OCI-LY1 (cell line): ENCODE data around the gene FREY1.

ENCODE experiments used
- H2AFZ ChIP-seq: fragments of 200-600 bp; sonication (generic), shearing (Covaris generic); 2 replicates; pipeline ENCODE4 v1.6.0; 2014; ENCODE audit warnings: antibody characterized with exemption, mild to moderate bottlenecking, low read length
- H3F3A ChIP-seq: fragments of 200-600 bp; sonication (generic), shearing (Covaris generic); 2 replicates; pipeline ENCODE4 v1.6.0; 2014; ENCODE audit warnings: mild to moderate bottlenecking, antibody characterized with exemption, low read length, moderate library complexity; ENCODE audit not compliant: insufficient read depth
- H3K27ac ChIP-seq: fragments of 200-600 bp; sonication (generic); 2 replicates; pipeline ENCODE4 v1.5.1; 2014; ENCODE audit warnings: low read length, mixed run types, mild to moderate bottlenecking, low read depth; ENCODE audit not compliant: poor library complexity, severe bottlenecking
- H3K27me3 ChIP-seq: fragments of 200-600 bp; sonication (generic); 2 replicates; pipeline ENCODE4 v1.6.0; 2014; ENCODE audit warnings: antibody characterized with exemption, mild to moderate bottlenecking, low read length, moderate library complexity; ENCODE audit not compliant: insufficient read depth
- H3K36me3 ChIP-seq: fragments of 200-600 bp; sonication (generic); 2 replicates; pipeline ENCODE4 v1.6.1; 2014; ENCODE audit warnings: mild to moderate bottlenecking, antibody characterized with exemption, low read length, moderate library complexity, mixed read lengths; ENCODE audit not compliant: insufficient read depth
- H3K4me1 ChIP-seq: fragments of 200-600 bp; sonication (generic); 2 replicates; pipeline ENCODE4 v1.5.1; 2014; ENCODE audit warnings: mild to moderate bottlenecking, low read length, moderate library complexity; ENCODE audit not compliant: insufficient read depth, severe bottlenecking
- H3K4me2 ChIP-seq: fragments of 200-600 bp; sonication (generic), shearing (Covaris generic); 2 replicates; pipeline ENCODE4 v1.6.1; 2014; ENCODE audit warnings: low read length
- H3K4me3 ChIP-seq: fragments of 200-600 bp; sonication (generic); 2 replicates; pipeline ENCODE4 v1.5.1; 2014; ENCODE audit warnings: low read length, low read depth, mild to moderate bottlenecking, mixed read lengths; ENCODE audit not compliant: poor library complexity, severe bottlenecking
- H3K79me2 ChIP-seq: fragments of 200-600 bp; shearing (Covaris generic); 2 replicates; pipeline ENCODE4 v1.6.1; 2016; ENCODE audit warnings: mixed run types, low read length, mixed read lengths; ENCODE audit not compliant: insufficient read depth
- H3K9ac ChIP-seq: fragments of 200-600 bp; sonication (generic), shearing (Covaris generic); 2 replicates; pipeline ENCODE4 v1.6.1; 2014; ENCODE audit warnings: mild to moderate bottlenecking, low read length, mixed read lengths
- H3K9me2 ChIP-seq: fragments of 200-600 bp; sonication (generic), shearing (Covaris generic); 2 replicates; pipeline ENCODE4 v1.6.1; 2014; ENCODE audit warnings: low read depth, mild to moderate bottlenecking, low read length, mixed read lengths
- H3K9me3 ChIP-seq: fragments of 200-600 bp; shearing (Covaris generic); 2 replicates; pipeline ENCODE4 v1.6.1; 2014; ENCODE audit warnings: low read length, mixed read lengths
- H4K20me1 ChIP-seq: fragments of 200-600 bp; sonication (generic), shearing (Covaris generic); 2 replicates; pipeline ENCODE4 v1.6.0; 2016; ENCODE audit warnings: mild to moderate bottlenecking, low read length; ENCODE audit not compliant: insufficient read depth
- CTCF ChIP-seq: fragments of 200-600 bp; sonication (generic), shearing (Covaris generic); IDR thresholded peaks from 2 replicates; pipeline ENCODE4 v1.5.1; 2017; ENCODE audit warnings: mild to moderate bottlenecking, antibody characterized with exemption, low read length, moderate library complexity, mixed read lengths
- EZH2 ChIP-seq: fragments of 200-600 bp; sonication (generic), shearing (Covaris generic); IDR thresholded peaks from 2 replicates; pipeline ENCODE4 v1.8.0; 2017; ENCODE audit warnings: borderline replicate concordance, mixed run types, mild to moderate bottlenecking, antibody characterized with exemption, low read length, moderate library complexity, mixed read lengths

Gene FREY1

DNA sequence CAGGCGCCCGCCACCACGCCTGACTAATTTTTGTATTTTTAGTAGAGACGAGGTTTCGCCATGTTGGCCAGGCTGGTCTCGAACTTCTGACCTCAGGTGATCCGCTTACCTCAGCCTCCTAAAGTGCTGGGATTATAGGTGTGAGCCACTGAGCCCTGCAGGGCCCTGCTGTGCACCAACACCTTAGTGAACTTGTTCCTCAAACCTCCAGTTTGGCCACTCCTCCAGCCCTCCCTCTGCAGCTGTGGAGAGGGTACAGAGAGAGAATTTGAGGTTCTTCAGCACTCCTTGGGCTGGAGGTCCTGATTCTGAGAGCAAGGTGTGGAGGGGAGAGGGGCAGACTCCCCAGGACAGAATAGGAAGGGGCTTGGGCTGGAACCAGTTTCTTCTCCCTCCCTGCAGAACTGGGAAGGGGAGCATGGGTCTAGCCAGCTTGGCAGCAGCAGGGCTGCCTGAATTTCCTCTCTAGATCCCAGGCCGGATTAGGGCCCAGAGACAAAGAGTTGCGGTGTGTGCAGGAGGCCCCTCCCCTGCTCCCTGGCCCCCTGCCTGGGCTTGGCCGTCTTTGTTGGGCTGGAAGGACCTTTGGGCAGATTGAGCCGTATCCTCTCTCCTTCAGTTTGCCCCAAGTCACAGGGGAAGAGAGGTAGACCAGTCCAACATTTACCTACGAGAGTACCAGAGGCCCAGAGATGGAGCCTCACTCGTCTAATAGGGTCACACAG is 12.9 kb upstream of the FREY1 start:
- no peak overlapping the region for H3K27ac ChIP-seq
- H3K4me3 ChIP-seq, result no peak overlapping the region
- H4K20me1 ChIP-seq, result no peaks in the 10 kb centered on the region
- H2AFZ ChIP-seq, result no peak overlapping the region
- TF ChIP-seq EZH2 (no peak), CTCF (no peak)
- H3K27me3 ChIP-seq, result no peaks in the 10 kb centered on the region
- H3K36me3 ChIP-seq, result peaks cover 14% of the 10 kb centered on the region; the same call in 1 of the 2 replicates
- peaks cover 46% of the 10 kb centered on the region for H3K4me1 ChIP-seq
- H3K9me3 ChIP-seq, result no peaks in the 10 kb centered on the region
- no peaks in the 10 kb centered on the region for H3K9me2 ChIP-seq
- H3F3A ChIP-seq, result no peaks in the 10 kb centered on the region
- 0 out of 2 replicates have a peak, but pooled peaks cover 3% of the 10 kb centered on the region for H3K79me2 ChIP-seq
- H3K9ac ChIP-seq, result no peak overlapping the region
- H3K4me2 ChIP-seq, result no peak overlapping the region

DNA sequence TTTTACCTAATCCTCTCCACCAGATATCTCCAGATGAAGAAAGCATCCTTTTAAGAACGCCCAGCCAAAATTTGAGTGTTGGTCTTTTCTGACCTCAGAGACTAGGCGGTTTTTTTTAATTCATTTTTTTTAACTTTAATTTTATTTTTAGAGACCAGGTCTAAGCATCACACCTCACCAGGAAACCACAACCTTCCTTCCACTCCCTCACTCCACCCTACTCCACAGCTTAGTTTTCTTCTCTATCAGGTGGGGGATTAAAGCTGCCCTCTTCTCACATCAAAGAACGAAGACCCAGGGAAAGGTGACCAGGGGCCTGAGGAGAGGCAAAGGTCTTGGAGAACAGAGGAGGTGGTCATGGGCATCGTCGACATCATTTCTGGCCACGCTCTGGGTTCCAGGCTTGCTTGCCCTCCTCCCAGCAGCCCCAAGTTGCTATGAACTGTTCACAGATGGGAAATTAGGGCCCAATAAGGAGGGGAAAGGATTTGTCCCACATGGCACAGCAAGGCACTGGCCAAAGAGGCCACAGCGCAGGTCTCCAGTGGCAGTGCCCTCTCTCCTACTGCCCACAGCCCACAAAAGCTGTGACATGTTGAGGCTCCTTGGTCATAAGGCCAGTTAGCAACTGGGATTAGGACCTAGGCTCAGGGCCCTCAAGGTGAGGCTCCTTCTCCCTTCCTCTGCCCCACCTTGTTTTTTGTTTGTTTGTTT is 12.0 kb upstream of the FREY1 start:
- Histone ChIP-seq H3K27me3 (no peaks in the 10 kb centered on the region), H3K9me2 (no peaks in the 10 kb centered on the region), H3K79me2 (0 out of 2 replicates have a peak, but pooled peaks cover 3% of the 10 kb centered on the region), H3F3A (no peaks in the 10 kb centered on the region), H3K27ac (no peak overlapping the region), H3K9ac (no peak overlapping the region), H3K4me2 (peak overlapping the region; percentile 98), H3K36me3 (peaks cover 22% of the 10 kb centered on the region), H4K20me1 (no peaks in the 10 kb centered on the region), H2AFZ (no peak overlapping the region), H3K4me1 (peaks cover 46% of the 10 kb centered on the region), H3K9me3 (no peaks in the 10 kb centered on the region), H3K4me3 (peak overlapping the region; percentile 99)
- TF ChIP-seq EZH2 (no peak), CTCF (no peak)

DNA sequence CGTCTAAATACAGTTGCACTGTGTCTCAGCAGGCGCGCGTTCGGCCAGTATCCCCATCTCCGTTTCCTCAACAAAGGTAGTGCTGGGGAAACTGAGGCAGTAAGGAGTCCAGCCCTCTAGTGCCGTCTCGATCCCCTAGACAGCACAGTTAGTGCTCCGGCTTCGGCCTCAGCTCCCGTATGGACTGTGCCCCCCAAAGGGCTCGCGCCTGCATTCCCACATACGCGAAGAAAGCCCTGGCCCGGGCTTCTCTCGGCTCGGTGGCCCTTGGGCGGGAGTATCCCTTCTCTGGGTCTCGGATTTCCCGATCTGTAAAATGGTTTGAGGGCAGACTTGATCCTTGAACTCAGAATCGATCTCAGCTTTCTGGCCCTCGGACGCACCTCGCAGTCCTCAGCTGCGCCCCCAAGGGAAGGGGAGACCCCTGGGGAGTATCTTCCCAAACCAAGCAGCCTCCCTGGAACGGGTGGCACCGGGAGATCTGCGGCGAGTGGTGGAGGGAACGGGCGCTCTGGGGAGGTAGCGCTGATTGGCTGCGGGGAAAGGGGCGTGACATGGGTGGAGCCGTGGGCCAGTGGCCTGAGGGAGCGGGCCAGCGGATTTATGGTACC is 11.4 kb upstream of the FREY1 start:
- peak overlapping the region; percentile 92 for H3K9ac ChIP-seq
- peak overlapping the region; percentile 93 for H3K27ac ChIP-seq
- H3K36me3 ChIP-seq, result peaks cover 29% of the 10 kb centered on the region
- peak overlapping the region; percentile 99 for H3K4me3 ChIP-seq
- 0 out of 2 replicates have a peak, but pooled peaks cover 3% of the 10 kb centered on the region for H3K79me2 ChIP-seq
- H3K9me3 ChIP-seq, result no peaks in the 10 kb centered on the region
- peak overlapping the region; percentile 89 for H2AFZ ChIP-seq
- TF ChIP-seq CTCF (no peak), EZH2 (no peak)
- peaks cover 44% of the 10 kb centered on the region for H3K4me1 ChIP-seq
- peak overlapping the region; percentile 98 for H3K4me2 ChIP-seq
- H3K27me3 ChIP-seq, result no peaks in the 10 kb centered on the region
- no peaks in the 10 kb centered on the region for H3K9me2 ChIP-seq
- no peaks in the 10 kb centered on the region for H4K20me1 ChIP-seq
- H3F3A ChIP-seq, result no peaks in the 10 kb centered on the region
